Heart left ventricle (tissue), 13 donors: ENCODE results near the gene SUSD1.

Experiments
- CTCF ChIP-seq, 12 donors: fragments of 200-600 bp; sonication (generic) in 4 of 12; IDR thresholded peaks; one replicate each; pipeline versions ENCODE4 v1.5.0 to v1.8.0; 2018 to 2022; ENCODE audit warnings: antibody characterized with exemption in 12 of 12, mild to moderate bottlenecking in 5 of 12
- POLR2A ChIP-seq, 2 donors: fragments of 450-650 bp; IDR thresholded peaks; one replicate each; pipeline ENCODE4 v1.6.1; 2017; ENCODE audit warnings: antibody characterized with exemption in 2 of 2, mild to moderate bottlenecking in 2 of 2, moderate library complexity in 2 of 2
- donor health status: ischemic (EF 13 %, LVEDD 7.1; RV severe dilation, severe dysfunction).
- donor health status: DM: no; HTN: yes; CAD: no.
- donor health status: DM: no; HTN: no; CAD: no.
- donor health status: ischemic (EF 25% LVEDD 6.9; RV normal size, moderate dysfunction).
- donor health status: ischemic (EF 25% LVEDD 5.7; RV mildly dilated, moderate dysfunction).
- donor health status: ischemic (EF 35%, LVEDD 5.7; RV mildly dilated, moderate dysfunction).
- donor health status: nonischemic (EF 11% LVEDD 7.7; RV severe dilation, severe dysfunction).
- donor health status: DM: yes; HTN: yes; CAD: no.
- donor health status: PGD.
- donor health status: ischemic (EF 29% LVEDD 5.4; RV normal size, mild dysfunction).
- donor health status: nonischemic (EF 23%, LVEDD 6.1; RV moderate dilation, normal function).

- TF ChIP-seq CTCF (IDR thresholded peaks at IDR 0.05) (no peak), POLR2A (IDR thresholded peaks at IDR 0.05) (no peak)
Measured at GRCh38 chr9:112010537-112010936, 164.6 kb downstream of the SUSD1 start.
